ENCODE measurements around the gene MIPOL1. TPM values are rescaled to one million over a fixed set of nuclear protein-coding genes. Genes with fewer than 3 reads are reported as not detected.

MIPOL1 gene
- total RNA-seq, 4 donors from 2014 or later, result 4.8 to 21.5 (median 11.8) TPM

DNA sequence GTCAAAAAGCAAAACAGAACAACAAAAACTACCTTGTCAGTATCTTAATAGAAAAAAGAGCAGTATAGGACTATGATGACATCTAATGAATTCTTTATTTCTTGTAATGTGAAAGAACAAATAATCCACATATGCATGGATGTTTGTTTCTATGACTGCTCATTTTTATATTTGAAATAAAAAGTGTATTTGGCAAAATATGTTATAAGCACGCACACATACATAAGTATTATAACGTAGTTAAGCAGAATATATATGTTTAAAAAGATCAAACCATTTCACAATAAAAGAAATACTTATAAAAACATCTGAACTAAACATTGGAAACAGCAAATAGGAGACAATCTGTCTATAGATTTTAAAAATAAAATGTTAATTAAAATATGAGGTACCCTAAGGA is 74.8 kb downstream of the MIPOL1 start:
- in situ Hi-C loops (cut with MboI; ENCODE audit: low pct_ligation_motif_present in 1 of 4, low pct_unique_long_range_greater_than_20kb in 1 of 4, low sequenced_read_pairs in 3 of 4), result loop anchor here in 2 of 4 donors (25.0 kb wide), 2 partner anchors 290 to 590 kb away; no protein-coding TSS in a partner anchor
- H3K27me3 ChIP-seq, result no peaks in the 10 kb centered on the region
- TF ChIP-seq EP300 (IDR thresholded peaks at IDR 0.05; ENCODE audit: low read depth), result no peak

DNA sequence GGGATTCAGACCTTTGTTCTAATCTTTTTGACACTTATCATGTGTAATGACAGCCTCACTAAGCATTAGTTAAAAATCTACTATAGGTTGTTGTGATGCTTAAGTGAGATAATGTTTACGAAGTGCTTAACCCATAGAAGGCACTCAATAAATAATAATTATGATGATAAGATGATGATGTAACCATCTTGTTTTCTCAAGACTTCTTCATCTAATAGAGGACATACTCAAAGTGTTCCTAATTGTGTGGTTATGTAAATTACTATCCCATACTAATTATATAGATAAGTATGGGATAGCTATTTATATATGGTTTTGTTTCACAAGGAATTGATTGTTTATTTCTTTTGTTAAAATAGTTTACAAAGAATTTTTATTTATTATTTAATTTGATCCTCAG is 76.9 kb downstream of the MIPOL1 start:
- Histone ChIP-seq H3K4me1 (no peaks in the 10 kb centered on the region), H3K36me3 (no peaks in the 10 kb centered on the region), H3K27ac (no peak overlapping the region), H3K4me3 (no peak overlapping the region), H3K9me3 (no peaks in the 10 kb centered on the region), H3K27me3 (no peaks in the 10 kb centered on the region)
- DNase-seq, result no peak
- no peak for TF ChIP-seq POLR2A (IDR thresholded peaks at IDR 0.05)
- TF ChIP-seq POLR2AphosphoS5 (IDR thresholded peaks at IDR 0.05), result no peak
- TF ChIP-seq, protein P1, sequence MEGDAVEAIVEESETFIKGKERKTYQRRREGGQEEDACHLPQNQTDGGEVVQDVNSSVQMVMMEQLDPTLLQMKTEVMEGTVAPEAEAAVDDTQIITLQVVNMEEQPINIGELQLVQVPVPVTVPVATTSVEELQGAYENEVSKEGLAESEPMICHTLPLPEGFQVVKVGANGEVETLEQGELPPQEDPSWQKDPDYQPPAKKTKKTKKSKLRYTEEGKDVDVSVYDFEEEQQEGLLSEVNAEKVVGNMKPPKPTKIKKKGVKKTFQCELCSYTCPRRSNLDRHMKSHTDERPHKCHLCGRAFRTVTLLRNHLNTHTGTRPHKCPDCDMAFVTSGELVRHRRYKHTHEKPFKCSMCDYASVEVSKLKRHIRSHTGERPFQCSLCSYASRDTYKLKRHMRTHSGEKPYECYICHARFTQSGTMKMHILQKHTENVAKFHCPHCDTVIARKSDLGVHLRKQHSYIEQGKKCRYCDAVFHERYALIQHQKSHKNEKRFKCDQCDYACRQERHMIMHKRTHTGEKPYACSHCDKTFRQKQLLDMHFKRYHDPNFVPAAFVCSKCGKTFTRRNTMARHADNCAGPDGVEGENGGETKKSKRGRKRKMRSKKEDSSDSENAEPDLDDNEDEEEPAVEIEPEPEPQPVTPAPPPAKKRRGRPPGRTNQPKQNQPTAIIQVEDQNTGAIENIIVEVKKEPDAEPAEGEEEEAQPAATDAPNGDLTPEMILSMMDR (IDR thresholded peaks at IDR 0.05), result no peak
- no peak for TF ChIP-seq EP300 (IDR thresholded peaks at IDR 0.05; ENCODE audit: low read depth)
- 86 to 93% methylated on average over 1 of the region's 1 CpG for WGBS, 2 donors (ENCODE audit: low coverage in 1 of 2)
- intact Hi-C loops (cut with DNase I; ENCODE audit: low total_unique reads), result no loop called here
- in situ Hi-C loops (cut with MboI; ENCODE audit: low pct_ligation_motif_present in 1 of 4, low pct_unique_long_range_greater_than_20kb in 1 of 4, low sequenced_read_pairs in 3 of 4), result loop anchor here in 2 of 4 donors (25.0 kb wide), 2 partner anchors 288 to 588 kb away; no protein-coding TSS in a partner anchor

More for the DNA sequence above, 74.8 kb downstream of the MIPOL1 start:
- Histone ChIP-seq H3K4me1 (no peaks in the 10 kb centered on the region), H3K36me3 (no peaks in the 10 kb centered on the region), H3K4me3 (no peak overlapping the region), H3K27ac (no peak overlapping the region), H3K9me3 (no peaks in the 10 kb centered on the region)
- DNase-seq, result no peak
- WGBS, 2 donors (ENCODE audit: low coverage in 1 of 2), result 91 to 93% methylated on average over 2 of the region's 2 CpGs
- intact Hi-C loops (cut with DNase I; ENCODE audit: low total_unique reads), result no loop called here

DNA sequence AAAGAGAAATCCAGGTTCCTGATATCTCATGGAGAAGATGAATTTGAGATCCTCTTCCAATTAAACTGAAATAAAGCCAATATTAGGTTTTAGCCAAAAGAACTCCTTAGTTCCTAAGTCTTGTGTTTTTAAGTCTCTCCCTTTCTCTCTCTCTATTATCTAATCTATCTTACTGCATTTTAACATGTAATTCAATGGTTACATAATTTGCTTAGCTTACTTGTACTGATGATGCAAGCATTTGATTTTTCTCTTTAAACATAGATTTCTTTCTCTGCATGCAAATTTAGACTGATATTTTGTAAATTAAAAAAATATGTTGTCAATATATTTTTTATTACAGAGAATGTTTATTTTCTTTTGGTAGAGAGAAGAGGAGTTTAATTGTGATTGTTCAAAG is 78.2 kb downstream of the MIPOL1 start:
- H3K9me3 ChIP-seq, result no peaks in the 10 kb centered on the region
- no peak for TF ChIP-seq POLR2A (IDR thresholded peaks at IDR 0.05)
- no peak for TF ChIP-seq POLR2AphosphoS5 (IDR thresholded peaks at IDR 0.05)
- TF ChIP-seq, protein P1 (IDR thresholded peaks at IDR 0.05), result no peak
- no peak for TF ChIP-seq EP300 (IDR thresholded peaks at IDR 0.05; ENCODE audit: low read depth)
- H3K27me3 ChIP-seq, result no peaks in the 10 kb centered on the region
- no peak overlapping the region for H3K27ac ChIP-seq
- in situ Hi-C loops (cut with MboI; ENCODE audit: low pct_ligation_motif_present in 1 of 4, low pct_unique_long_range_greater_than_20kb in 1 of 4, low sequenced_read_pairs in 3 of 4) (no loop called here), intact Hi-C loops (cut with DNase I; ENCODE audit: low total_unique reads) (no loop called here)
- no peaks in the 10 kb centered on the region for H3K4me1 ChIP-seq
- DNase-seq, result no peak
- no peaks in the 10 kb centered on the region for H3K36me3 ChIP-seq
- H3K4me3 ChIP-seq, result no peak overlapping the region

DNA sequence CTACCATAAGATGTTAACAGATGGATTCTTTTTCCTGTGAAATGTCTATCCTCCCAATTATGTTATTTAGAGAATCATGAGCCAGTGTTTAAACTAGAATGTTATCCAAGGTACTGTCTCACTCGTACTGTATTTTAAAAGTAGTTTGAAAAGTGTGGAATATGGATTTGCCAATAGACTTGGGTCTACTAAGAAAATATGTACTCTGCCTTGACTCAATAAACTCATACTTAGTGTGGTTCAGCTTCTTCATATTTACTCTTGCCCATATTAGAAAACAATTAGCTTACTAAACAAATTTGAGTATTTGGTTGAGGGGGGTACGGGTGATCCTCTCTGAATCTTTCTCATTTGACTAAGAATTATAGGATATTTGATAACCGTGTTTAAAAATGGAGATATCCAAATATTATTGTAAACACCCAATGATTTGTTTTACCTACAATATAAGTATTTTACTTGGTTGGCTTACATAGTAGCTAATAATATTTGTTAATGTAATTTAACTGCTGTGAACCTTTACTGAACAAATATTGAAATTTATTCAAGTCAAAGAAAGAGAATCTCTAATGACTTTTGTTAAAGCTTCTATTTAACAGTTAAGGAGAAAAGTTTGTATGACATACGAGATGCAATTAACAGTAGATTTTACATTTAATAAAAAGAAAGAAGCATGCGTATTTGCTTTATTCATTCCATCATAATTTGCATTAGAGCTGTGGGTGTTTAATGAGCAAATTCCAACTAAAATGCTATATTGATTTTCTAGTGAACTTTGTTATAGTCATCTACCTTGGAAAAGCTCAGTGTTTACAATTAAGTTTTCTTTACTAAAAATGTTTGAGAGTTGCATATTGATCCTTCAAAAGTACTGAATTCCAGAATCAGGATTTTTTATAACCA is 81.2 kb downstream of the MIPOL1 start:
- intact Hi-C loops (cut with DNase I; ENCODE audit: low total_unique reads), result no loop called here
- no peak for TF ChIP-seq EP300 (IDR thresholded peaks at IDR 0.05; ENCODE audit: low read depth)
- H3K4me3 ChIP-seq, result no peak overlapping the region
- in situ Hi-C loops (cut with MboI; ENCODE audit: low pct_ligation_motif_present in 1 of 4, low pct_unique_long_range_greater_than_20kb in 1 of 4, low sequenced_read_pairs in 3 of 4), result no loop called here
- H3K27me3 ChIP-seq, result no peaks in the 10 kb centered on the region
- 83 to 85% methylated on average over 5 of the region's 5 CpGs for WGBS, 2 donors (ENCODE audit: low coverage in 1 of 2)
- no peaks in the 10 kb centered on the region for H3K4me1 ChIP-seq
- no peaks in the 10 kb centered on the region for H3K9me3 ChIP-seq
- no peak overlapping the region for H3K27ac ChIP-seq
- no peaks in the 10 kb centered on the region for H3K36me3 ChIP-seq
- no peak for DNase-seq

DNA sequence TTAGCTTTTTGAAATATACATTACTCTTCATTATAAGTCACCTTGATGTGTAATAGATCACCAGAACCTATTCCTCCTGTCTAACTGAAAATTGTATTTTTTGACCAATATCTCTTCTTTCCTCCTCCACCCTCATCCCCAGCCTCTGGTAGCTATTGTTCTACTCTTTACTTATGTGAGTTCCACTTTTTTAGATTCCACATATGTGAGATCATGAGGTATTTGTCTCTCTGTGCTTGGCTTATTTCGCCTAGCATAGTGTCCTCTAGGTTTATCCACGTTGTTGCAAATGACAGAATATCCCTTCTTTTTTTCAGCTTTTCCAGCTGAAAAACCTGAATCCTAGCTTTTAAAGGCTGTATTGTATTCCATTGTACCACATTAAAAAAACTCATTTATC is 82.1 kb downstream of the MIPOL1 start:
- in situ Hi-C loops (cut with MboI; ENCODE audit: low pct_ligation_motif_present in 1 of 4, low pct_unique_long_range_greater_than_20kb in 1 of 4, low sequenced_read_pairs in 3 of 4) (no loop called here), intact Hi-C loops (cut with DNase I; ENCODE audit: low total_unique reads) (no loop called here)
- Histone ChIP-seq H3K4me1 (no peaks in the 10 kb centered on the region), H3K27me3 (no peaks in the 10 kb centered on the region), H3K36me3 (no peaks in the 10 kb centered on the region), H3K9me3 (no peaks in the 10 kb centered on the region), H3K27ac (no peak overlapping the region), H3K4me3 (no peak overlapping the region)
- DNase-seq, result no peak
- 90 to 100% methylated on average over 2 of the region's 2 CpGs for WGBS, 2 donors (ENCODE audit: low coverage in 1 of 2)
- TF ChIP-seq, protein P1 (IDR thresholded peaks at IDR 0.05), result no peak
- TF ChIP-seq POLR2AphosphoS5 (IDR thresholded peaks at IDR 0.05) (no peak), POLR2A (IDR thresholded peaks at IDR 0.05) (no peak), EP300 (IDR thresholded peaks at IDR 0.05; ENCODE audit: low read depth) (no peak)
